HepG2 (cell line): ENCODE data around the gene TBL2. TPM values are rescaled to one million over a fixed set of nuclear protein-coding genes. Genes with fewer than 3 reads are reported as not detected.

Source experiments
- GABPA ChIP-seq, 2 experiments: IDR thresholded peaks; 2 replicates each; pipeline ENCODE4 v1.6.1; 2011 to 2016; ENCODE audit warnings: low read depth in 2 of 2, low read length in 1 of 2, missing biosample characterization in 1 of 2, missing genetic modification characterization in 1 of 2
- HOXA5 ChIP-seq: sonication (generic); formaldehyde crosslinking; IDR thresholded peaks from 2 replicates; pipeline ENCODE4 v1.4.0; 2020; ENCODE audit warnings: missing genetic modification reagents
- IKZF1 ChIP-seq: fragments of 450-650 bp; IDR thresholded peaks from 2 replicates; pipeline ENCODE4 v1.7.1; 2016
- MTERF4 ChIP-seq: sonication (generic); formaldehyde crosslinking; IDR thresholded peaks from 2 replicates; pipeline ENCODE4 v1.8.0; 2023; ENCODE audit warnings: mild to moderate bottlenecking, missing genetic modification reagents
- SMAD1 ChIP-seq: sonication (generic); formaldehyde crosslinking; IDR thresholded peaks from 2 replicates; pipeline ENCODE4 v1.4.0; 2020; ENCODE audit warnings: missing genetic modification reagents, low read depth, mild to moderate bottlenecking, borderline replicate concordance
- SP2 ChIP-seq: sonication (generic); formaldehyde crosslinking; IDR thresholded peaks from 2 replicates; pipeline ENCODE4 v1.5.1; 2020; ENCODE audit warnings: mild to moderate bottlenecking, missing genetic modification reagents
- TIGD3 ChIP-seq: sonication (generic); formaldehyde crosslinking; IDR thresholded peaks from 2 replicates; pipeline ENCODE4 v1.5.1; 2020; ENCODE audit warnings: mild to moderate bottlenecking, missing genetic modification reagents, borderline replicate concordance
- ZBTB2 ChIP-seq: sonication (generic); formaldehyde crosslinking; IDR thresholded peaks from 2 replicates; pipeline ENCODE4 v1.8.0; 2022; ENCODE audit warnings: low read depth, missing genetic modification reagents
- ZMYM2 ChIP-seq: sonication (generic); formaldehyde crosslinking; IDR thresholded peaks from 2 replicates; pipeline ENCODE4 v1.8.0; 2022; ENCODE audit warnings: mild to moderate bottlenecking, missing genetic modification reagents
- ZNF10 ChIP-seq: sonication (generic); formaldehyde crosslinking; IDR thresholded peaks from 2 replicates; pipeline ENCODE4 v1.4.0; 2020; ENCODE audit warnings: mild to moderate bottlenecking, low read depth, missing genetic modification reagents, borderline replicate concordance
- ZNF431 ChIP-seq: sonication (generic); formaldehyde crosslinking; IDR thresholded peaks from 2 replicates; pipeline ENCODE4 v1.9.0; 2022; ENCODE audit warnings: missing genetic modification reagents, low read depth, mild to moderate bottlenecking, borderline replicate concordance
- ZNF790 ChIP-seq: sonication (generic); formaldehyde crosslinking; IDR thresholded peaks from 2 replicates; pipeline ENCODE4 v1.8.0; 2022; ENCODE audit warnings: missing genetic modification reagents, mild to moderate bottlenecking, borderline replicate concordance
- polyA plus RNA-seq, 8 experiments: library from polyadenylated mRNA; depleted of rRNA in 3 of 8; stranded (reverse) in 7 of 8; unstranded in 1 of 8; fragments of >200 nt; fragmentation: Illumina TruSeq in 4 of 8; extraction: Trizol in 4 of 8; gene quantifications; 2 replicates each; pipeline versions ENCODE4 v1.2.1 to v1.2.3, GENCODE V29; 2011 to 2016; ENCODE audit warnings: low read depth in 4 of 8, missing spikeins in 1 of 8, mixed read lengths in 1 of 8; ENCODE audit not compliant: insufficient read depth in 1 of 8
- total RNA-seq, 5 experiments: library from RNA; depleted of rRNA; stranded (reverse); fragments of >200 nt; fragmentation: Illumina TruSeq; extraction: Trizol; gene quantifications; 2 replicates each; pipeline ENCODE4 v1.2.3, GENCODE V29; 2016; ENCODE audit warnings: low read depth in 1 of 5
- TF ChIP-seq, protein P1 (sequence below): sonication (generic); formaldehyde crosslinking; IDR thresholded peaks from 2 replicates; pipeline ENCODE4 v1.5.0; 2020; ENCODE audit warnings: missing genetic modification reagents, mild to moderate bottlenecking, borderline replicate concordance
- TF ChIP-seq, protein P2 (sequence below): sonication (generic); formaldehyde crosslinking; IDR thresholded peaks from 2 replicates; pipeline ENCODE4 v1.5.1; 2020; ENCODE audit warnings: mild to moderate bottlenecking, missing genetic modification reagents, borderline replicate concordance
- TF ChIP-seq, protein P3 (sequence below): sonication (generic); formaldehyde crosslinking; IDR thresholded peaks from 2 replicates; pipeline ENCODE4 v1.4.0; 2020; ENCODE audit warnings: mild to moderate bottlenecking, low read depth, missing genetic modification reagents

The TBL2 gene
- total and polyA plus RNA-seq, 2 of the 13 experiments (the other 11 are each of a cell fraction or from before 2014, with no cell fraction given): 43.4 to 47.2 TPM

- TF ChIP-seq GABPA (IDR thresholded peaks at IDR 0.05; ENCODE audit: low read depth, low read length) (no peak), GABPA (CRISPR knock-in tag; IDR thresholded peaks at IDR 0.05; ENCODE audit: low read depth) (no peak), ZNF431 (CRISPR knock-in tag) (no peak), HOXA5 (CRISPR knock-in tag) (no peak), ZNF790 (CRISPR knock-in tag) (no peak), ZMYM2 (CRISPR knock-in tag) (no peak), IKZF1 (no peak), ZNF10 (CRISPR knock-in tag) (no peak), TIGD3 (no peak), MTERF4 (CRISPR knock-in tag) (no peak), SMAD1 (0 out of 2 replicates have a peak, but pooled peaks have one; percentile 18), ZBTB2 (CRISPR knock-in tag) (no peak), SP2 (CRISPR knock-in tag) (no peak)
- TF ChIP-seq, protein P1, sequence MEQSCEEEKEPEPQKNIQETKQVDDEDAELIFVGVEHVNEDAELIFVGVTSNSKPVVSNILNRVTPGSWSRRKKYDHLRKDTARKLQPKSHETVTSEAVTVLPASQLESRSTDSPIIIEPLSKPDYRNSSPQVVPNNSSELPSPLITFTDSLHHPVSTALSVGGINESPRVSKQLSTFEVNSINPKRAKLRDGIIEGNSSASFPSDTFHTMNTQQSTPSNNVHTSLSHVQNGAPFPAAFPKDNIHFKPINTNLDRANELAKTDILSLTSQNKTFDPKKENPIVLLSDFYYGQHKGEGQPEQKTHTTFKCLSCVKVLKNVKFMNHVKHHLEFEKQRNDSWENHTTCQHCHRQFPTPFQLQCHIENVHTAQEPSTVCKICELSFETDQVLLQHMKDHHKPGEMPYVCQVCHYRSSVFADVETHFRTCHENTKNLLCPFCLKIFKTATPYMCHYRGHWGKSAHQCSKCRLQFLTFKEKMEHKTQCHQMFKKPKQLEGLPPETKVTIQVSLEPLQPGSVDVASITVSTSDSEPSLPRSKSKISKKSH: no peak
- TF ChIP-seq, protein P2, sequence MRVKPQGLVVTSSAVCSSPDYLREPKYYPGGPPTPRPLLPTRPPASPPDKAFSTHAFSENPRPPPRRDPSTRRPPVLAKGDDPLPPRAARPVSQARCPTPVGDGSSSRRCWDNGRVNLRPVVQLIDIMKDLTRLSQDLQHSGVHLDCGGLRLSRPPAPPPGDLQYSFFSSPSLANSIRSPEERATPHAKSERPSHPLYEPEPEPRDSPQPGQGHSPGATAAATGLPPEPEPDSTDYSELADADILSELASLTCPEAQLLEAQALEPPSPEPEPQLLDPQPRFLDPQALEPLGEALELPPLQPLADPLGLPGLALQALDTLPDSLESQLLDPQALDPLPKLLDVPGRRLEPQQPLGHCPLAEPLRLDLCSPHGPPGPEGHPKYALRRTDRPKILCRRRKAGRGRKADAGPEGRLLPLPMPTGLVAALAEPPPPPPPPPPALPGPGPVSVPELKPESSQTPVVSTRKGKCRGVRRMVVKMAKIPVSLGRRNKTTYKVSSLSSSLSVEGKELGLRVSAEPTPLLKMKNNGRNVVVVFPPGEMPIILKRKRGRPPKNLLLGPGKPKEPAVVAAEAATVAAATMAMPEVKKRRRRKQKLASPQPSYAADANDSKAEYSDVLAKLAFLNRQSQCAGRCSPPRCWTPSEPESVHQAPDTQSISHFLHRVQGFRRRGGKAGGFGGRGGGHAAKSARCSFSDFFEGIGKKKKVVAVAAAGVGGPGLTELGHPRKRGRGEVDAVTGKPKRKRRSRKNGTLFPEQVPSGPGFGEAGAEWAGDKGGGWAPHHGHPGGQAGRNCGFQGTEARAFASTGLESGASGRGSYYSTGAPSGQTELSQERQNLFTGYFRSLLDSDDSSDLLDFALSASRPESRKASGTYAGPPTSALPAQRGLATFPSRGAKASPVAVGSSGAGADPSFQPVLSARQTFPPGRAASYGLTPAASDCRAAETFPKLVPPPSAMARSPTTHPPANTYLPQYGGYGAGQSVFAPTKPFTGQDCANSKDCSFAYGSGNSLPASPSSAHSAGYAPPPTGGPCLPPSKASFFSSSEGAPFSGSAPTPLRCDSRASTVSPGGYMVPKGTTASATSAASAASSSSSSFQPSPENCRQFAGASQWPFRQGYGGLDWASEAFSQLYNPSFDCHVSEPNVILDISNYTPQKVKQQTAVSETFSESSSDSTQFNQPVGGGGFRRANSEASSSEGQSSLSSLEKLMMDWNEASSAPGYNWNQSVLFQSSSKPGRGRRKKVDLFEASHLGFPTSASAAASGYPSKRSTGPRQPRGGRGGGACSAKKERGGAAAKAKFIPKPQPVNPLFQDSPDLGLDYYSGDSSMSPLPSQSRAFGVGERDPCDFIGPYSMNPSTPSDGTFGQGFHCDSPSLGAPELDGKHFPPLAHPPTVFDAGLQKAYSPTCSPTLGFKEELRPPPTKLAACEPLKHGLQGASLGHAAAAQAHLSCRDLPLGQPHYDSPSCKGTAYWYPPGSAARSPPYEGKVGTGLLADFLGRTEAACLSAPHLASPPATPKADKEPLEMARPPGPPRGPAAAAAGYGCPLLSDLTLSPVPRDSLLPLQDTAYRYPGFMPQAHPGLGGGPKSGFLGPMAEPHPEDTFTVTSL (CRISPR knock-in tag): peak; percentile 33; the same call in 1 of the 2 replicates
- TF ChIP-seq, protein P3, sequence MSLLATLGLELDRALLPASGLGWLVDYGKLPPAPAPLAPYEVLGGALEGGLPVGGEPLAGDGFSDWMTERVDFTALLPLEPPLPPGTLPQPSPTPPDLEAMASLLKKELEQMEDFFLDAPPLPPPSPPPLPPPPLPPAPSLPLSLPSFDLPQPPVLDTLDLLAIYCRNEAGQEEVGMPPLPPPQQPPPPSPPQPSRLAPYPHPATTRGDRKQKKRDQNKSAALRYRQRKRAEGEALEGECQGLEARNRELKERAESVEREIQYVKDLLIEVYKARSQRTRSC (CRISPR knock-in tag): 0 out of 2 replicates have a peak, but pooled peaks have one; percentile 2
These were observed 21.9 kb downstream of the TBL2 start (continued) for GRCh38 chr7:73556208-73557107.
